Activated CD8-positive, alpha-beta memory T cell treated with anti-CD3 and anti-CD28 coated beads, Interleukin-2, amount 10 ng/mL, durations not matched to agents 7 days and 5 days (primary cell): ENCODE data around the gene AKAP13. TPM values are rescaled to one million over a fixed set of nuclear protein-coding genes. Genes with fewer than 3 reads are reported as not detected.

Experiments
- ATAC-seq: fragments of 150-1000 bp; cut with Tn5 transposase; one replicate; pipeline ENCODE4 v1.10.0; 2021; ENCODE audit warnings: moderate library complexity
- CTCF ChIA-PET: fragments of 350-600 bp; sonication (Branson Sonifier 250); formaldehyde crosslinking; loops from one replicate; lab custom pipeline; 2021; ENCODE audit warnings: antibody characterized with exemption; lab: Charles Lee
- DNase-seq: peaks from one replicate; pipeline ENCODE4 v3.0.0-alpha.2; 2020
- H3K27ac Mint-ChIP-seq: one replicate; pipeline ENCODE4 v1.8.0; 2021; ENCODE audit warnings: mild to moderate bottlenecking, mixed read lengths
- H3K27me3 Mint-ChIP-seq: one replicate; pipeline ENCODE4 v1.8.0; 2021; ENCODE audit warnings: mixed read lengths
- H3K36me3 Mint-ChIP-seq: one replicate; pipeline ENCODE4 v1.8.0; 2021; ENCODE audit warnings: mild to moderate bottlenecking, mixed read lengths
- H3K4me1 Mint-ChIP-seq: one replicate; pipeline ENCODE4 v1.8.0; 2021; ENCODE audit warnings: mixed read lengths
- H3K4me3 Mint-ChIP-seq: one replicate; pipeline ENCODE4 v1.8.0; 2021; ENCODE audit warnings: mild to moderate bottlenecking, moderate library complexity, mixed read lengths
- H3K9me3 Mint-ChIP-seq: one replicate; pipeline ENCODE4 v1.8.0; 2022; ENCODE audit warnings: low read depth, mixed read lengths
- total RNA-seq, 2 experiments: library from RNA; stranded (reverse); gene quantifications; one replicate each; pipeline ENCODE4 v1.2.3, GENCODE V29; 2021

AKAP13 gene
- total RNA-seq, 2 experiments from 2014 or later = 150 to 172 TPM

GRCh38 chr15:85398822-85399221, 18.4 kb downstream of the AKAP13 start:
- ATAC-seq = no peak
- CTCF ChIA-PET = no interaction called here
- no peaks in the 10 kb centered on the region for H3K9me3 Mint-ChIP-seq
- H3K4me3 Mint-ChIP-seq = no peak overlapping the region
- no peak overlapping the region for H3K27ac Mint-ChIP-seq
- no peaks in the 10 kb centered on the region for H3K27me3 Mint-ChIP-seq
- peaks cover 29% of the 10 kb centered on the region for H3K4me1 Mint-ChIP-seq
- H3K36me3 Mint-ChIP-seq = peaks cover 10% of the 10 kb centered on the region
- DNase-seq = no peak

- ATAC-seq = no peak
- Mint-ChIP-seq H3K27ac (no peak overlapping the region), H3K4me1 (peaks cover 37% of the 10 kb centered on the region), H3K9me3 (no peaks in the 10 kb centered on the region), H3K4me3 (no peak overlapping the region), H3K27me3 (no peaks in the 10 kb centered on the region), H3K36me3 (peaks cover 10% of the 10 kb centered on the region)
- CTCF ChIA-PET = interaction anchor here (1.2 kb wide), 1 partner anchor 14 kb away, joined by 4 read pairs; no protein-coding TSS in a partner anchor
- no peak for DNase-seq
These were observed 19.2 kb downstream of the AKAP13 start for GRCh38 chr15:85399627-85400026.

- CTCF ChIA-PET = interaction anchor here (1.1 to 1.7 kb wide), 7 partner anchors 12 to 157 kb away, joined by 3 to 6 read pairs (median 3); no protein-coding TSS in a partner anchor
- ATAC-seq = no peak
- no peak overlapping the region for H3K27ac Mint-ChIP-seq
- DNase-seq = no peak
- H3K4me3 Mint-ChIP-seq = no peak overlapping the region
- H3K36me3 Mint-ChIP-seq = peaks cover 10% of the 10 kb centered on the region
- H3K27me3 Mint-ChIP-seq = no peaks in the 10 kb centered on the region
- peaks cover 47% of the 10 kb centered on the region for H3K4me1 Mint-ChIP-seq
- no peaks in the 10 kb centered on the region for H3K9me3 Mint-ChIP-seq
These were observed 20.2 kb downstream of the AKAP13 start for GRCh38 chr15:85400606-85401005.

GRCh38 chr15:85401108-85401774, 20.8 kb downstream of the AKAP13 start:
- H3K27me3 Mint-ChIP-seq = no peaks in the 10 kb centered on the region
- H3K4me3 Mint-ChIP-seq = peak overlapping the region; percentile 38
- ATAC-seq (peak; percentile 54), DNase-seq (no peak)
- H3K9me3 Mint-ChIP-seq = no peaks in the 10 kb centered on the region
- CTCF ChIA-PET = interaction anchor here (1.1 to 1.7 kb wide), 6 partner anchors 12 to 156 kb away, joined by 3 to 6 read pairs (median 3); no protein-coding TSS in a partner anchor
- H3K4me1 Mint-ChIP-seq = peaks cover 50% of the 10 kb centered on the region
- peaks cover 7% of the 10 kb centered on the region for H3K36me3 Mint-ChIP-seq
- H3K27ac Mint-ChIP-seq = peak overlapping the region; percentile 68

- DNase-seq = no peak
- Mint-ChIP-seq H3K4me3 (peak overlapping the region; percentile 38), H3K36me3 (peaks cover 9% of the 10 kb centered on the region), H3K27me3 (no peaks in the 10 kb centered on the region), H3K4me1 (peaks cover 58% of the 10 kb centered on the region), H3K9me3 (no peaks in the 10 kb centered on the region), H3K27ac (peak overlapping the region; percentile 68)
- no peak for ATAC-seq
- CTCF ChIA-PET = interaction anchor here (0.7 to 3.9 kb wide), 3 partner anchors 12 to 106 kb away, joined by 3 to 26 read pairs (median 4); no protein-coding TSS in a partner anchor
These were observed 21.9 kb downstream of the AKAP13 start for GRCh38 chr15:85402195-85402881.

GRCh38 chr15:85403745-85404144, 23.3 kb downstream of the AKAP13 start:
- Mint-ChIP-seq H3K4me1 (peaks cover 71% of the 10 kb centered on the region), H3K27ac (no peak overlapping the region), H3K27me3 (no peaks in the 10 kb centered on the region), H3K36me3 (peaks cover 8% of the 10 kb centered on the region), H3K4me3 (no peak overlapping the region), H3K9me3 (no peaks in the 10 kb centered on the region)
- CTCF ChIA-PET = interaction anchor here (1.0 to 3.9 kb wide), 5 partner anchors 10 to 73 kb away, joined by 3 to 26 read pairs (median 5); partner anchors contain the start of gene AKAP13
- no peak for DNase-seq
- ATAC-seq = no peak

- CTCF ChIA-PET = interaction anchor here (1.0 to 3.9 kb wide), 6 partner anchors 9 to 73 kb away, joined by 3 to 26 read pairs (median 5); partner anchors contain the start of gene AKAP13
- Mint-ChIP-seq H3K9me3 (no peaks in the 10 kb centered on the region), H3K4me3 (no peak overlapping the region), H3K27me3 (no peaks in the 10 kb centered on the region), H3K27ac (peak overlapping the region; percentile 1), H3K36me3 (peaks cover 6% of the 10 kb centered on the region), H3K4me1 (peaks cover 71% of the 10 kb centered on the region)
- ATAC-seq (no peak), DNase-seq (no peak)
These were observed 23.9 kb downstream of the AKAP13 start for GRCh38 chr15:85404176-85404917.

GRCh38 chr15:85404918-85405866, 24.8 kb downstream of the AKAP13 start:
- peak overlapping the region; percentile 1 for H3K27ac Mint-ChIP-seq
- CTCF ChIA-PET = interaction anchor here (0.7 to 3.9 kb wide), 5 partner anchors 22 to 74 kb away, joined by 3 to 26 read pairs (median 5); partner anchors contain the start of gene AKAP13
- H3K9me3 Mint-ChIP-seq = no peaks in the 10 kb centered on the region
- H3K4me1 Mint-ChIP-seq = peaks cover 72% of the 10 kb centered on the region
- no peaks in the 10 kb centered on the region for H3K27me3 Mint-ChIP-seq
- H3K4me3 Mint-ChIP-seq = no peak overlapping the region
- no peak for DNase-seq
- ATAC-seq = no peak
- H3K36me3 Mint-ChIP-seq = peaks cover 9% of the 10 kb centered on the region

GRCh38 chr15:85406916-85407315, 26.5 kb downstream of the AKAP13 start:
- Mint-ChIP-seq H3K9me3 (no peaks in the 10 kb centered on the region), H3K36me3 (peaks cover 17% of the 10 kb centered on the region), H3K4me3 (no peak overlapping the region), H3K4me1 (peaks cover 78% of the 10 kb centered on the region), H3K27me3 (no peaks in the 10 kb centered on the region), H3K27ac (peak overlapping the region; percentile 63)
- no peak for ATAC-seq
- CTCF ChIA-PET = interaction anchor here (1.8 kb wide), 1 partner anchor 76 kb away, joined by 4 read pairs; no protein-coding TSS in a partner anchor
- no peak for DNase-seq

GRCh38 chr15:85407421-85408269, 27.2 kb downstream of the AKAP13 start:
- H3K9me3 Mint-ChIP-seq = no peaks in the 10 kb centered on the region
- ATAC-seq (peak; percentile 76), DNase-seq (peak; percentile 70)
- peak overlapping the region; percentile 19 for H3K4me3 Mint-ChIP-seq
- H3K4me1 Mint-ChIP-seq = peaks cover 75% of the 10 kb centered on the region
- H3K36me3 Mint-ChIP-seq = peaks cover 17% of the 10 kb centered on the region
- peak overlapping the region; percentile 86 for H3K27ac Mint-ChIP-seq
- CTCF ChIA-PET = interaction anchor here (1.8 kb wide), 2 partner anchors 76 to 95 kb away, joined by 4 to 5 read pairs; no protein-coding TSS in a partner anchor
- no peaks in the 10 kb centered on the region for H3K27me3 Mint-ChIP-seq

- ATAC-seq (peak; percentile 70), DNase-seq (peak; percentile 66)
- H3K36me3 Mint-ChIP-seq = peaks cover 17% of the 10 kb centered on the region
- peak overlapping the region; percentile 69 for H3K4me3 Mint-ChIP-seq
- CTCF ChIA-PET = interaction anchor here (1.8 kb wide), 1 partner anchor 96 kb away, joined by 5 read pairs; no protein-coding TSS in a partner anchor
- peaks cover 80% of the 10 kb centered on the region for H3K4me1 Mint-ChIP-seq
- peak overlapping the region; percentile 86 for H3K27ac Mint-ChIP-seq
- no peaks in the 10 kb centered on the region for H3K9me3 Mint-ChIP-seq
- H3K27me3 Mint-ChIP-seq = no peaks in the 10 kb centered on the region
These were observed 27.9 kb downstream of the AKAP13 start for GRCh38 chr15:85408270-85408746.
